Muscle layer of colon (tissue), 2 donors: Measurements from ENCODE around the gene CEP126.

Experiments used
- H3K27ac ChIP-seq: one replicate; pipeline ENCODE4 v1.7.0; 2013; ENCODE audit warnings: low read depth, mild to moderate bottlenecking, low read length, moderate library complexity
- H3K27me3 ChIP-seq, 2 donors: one replicate each; pipeline ENCODE4 v1.7.0; 2013; ENCODE audit warnings: low read length in 2 of 2, mild to moderate bottlenecking in 2 of 2; ENCODE audit not compliant: insufficient read depth in 2 of 2, control insufficient read depth in 1 of 2
- H3K36me3 ChIP-seq: one replicate; pipeline ENCODE4 v1.7.0; 2013; ENCODE audit warnings: mild to moderate bottlenecking, low read length; ENCODE audit not compliant: insufficient read depth
- H3K4me1 ChIP-seq: one replicate; pipeline ENCODE4 v1.7.0; 2013; ENCODE audit warnings: mild to moderate bottlenecking, low read length; ENCODE audit not compliant: insufficient read depth
- H3K4me3 ChIP-seq, 2 donors: one replicate each; pipeline ENCODE4 v1.7.0; 2013; ENCODE audit warnings: low read length in 2 of 2, low read depth in 1 of 2, mild to moderate bottlenecking in 1 of 2, moderate library complexity in 1 of 2
- H3K9ac ChIP-seq: one replicate; pipeline ENCODE4 v1.7.0; 2013; ENCODE audit warnings: low read length
- H3K9me3 ChIP-seq: one replicate; pipeline ENCODE4 v1.7.0; 2013; ENCODE audit warnings: mild to moderate bottlenecking, low read length
- donor health status: abdominal sarcoma.
- donor health status: Adenocarcinoma of cecum.

Gene CEP126, protein sequence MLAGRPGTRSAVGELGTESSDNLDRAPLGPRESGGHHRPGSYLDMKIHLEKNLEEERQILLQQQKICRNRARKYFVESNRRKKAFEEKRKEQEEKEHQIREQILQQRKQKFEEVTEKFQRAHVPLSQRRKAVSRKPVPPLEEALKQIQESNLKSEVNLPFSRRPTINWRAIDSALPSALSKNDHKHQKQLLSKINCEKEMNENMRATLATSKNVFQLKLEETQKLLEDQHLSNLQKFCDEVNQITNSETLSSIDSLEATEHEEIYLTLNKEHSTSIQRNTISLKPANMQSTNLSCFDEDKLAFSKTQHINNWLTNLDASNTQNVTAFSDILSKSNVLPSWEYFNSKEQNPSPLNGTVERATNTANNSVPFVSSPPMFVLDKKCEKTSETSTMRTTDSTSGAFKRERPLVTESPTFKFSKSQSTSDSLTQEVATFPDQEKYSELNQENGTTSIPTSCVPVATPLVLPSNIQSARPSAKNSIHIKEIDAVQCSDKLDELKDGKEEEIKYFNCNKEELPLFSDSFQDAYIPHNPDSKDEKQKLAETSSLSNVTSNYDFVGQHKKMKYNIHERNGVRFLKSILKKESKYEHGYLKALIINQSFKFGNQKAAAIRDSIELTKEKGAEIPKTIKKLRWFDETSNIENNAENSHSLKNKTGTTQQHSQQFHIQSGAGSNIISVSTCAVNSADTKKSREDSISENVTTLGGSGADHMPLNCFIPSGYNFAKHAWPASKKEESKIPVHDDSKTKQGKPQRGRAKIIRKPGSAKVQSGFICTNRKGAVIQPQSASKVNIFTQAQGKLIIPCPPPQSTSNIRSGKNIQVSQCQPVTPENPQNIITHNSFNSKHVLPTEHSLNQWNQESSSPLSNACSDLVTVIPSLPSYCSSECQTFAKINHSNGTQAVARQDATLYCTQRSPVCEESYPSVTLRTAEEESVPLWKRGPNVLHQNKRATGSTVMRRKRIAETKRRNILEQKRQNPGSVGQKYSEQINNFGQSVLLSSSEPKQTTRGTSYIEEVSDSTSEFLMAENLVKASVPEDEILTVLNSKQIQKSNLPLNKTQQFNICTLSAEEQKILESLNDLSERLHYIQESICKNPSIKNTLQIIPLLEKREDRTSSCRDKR

DNA sequence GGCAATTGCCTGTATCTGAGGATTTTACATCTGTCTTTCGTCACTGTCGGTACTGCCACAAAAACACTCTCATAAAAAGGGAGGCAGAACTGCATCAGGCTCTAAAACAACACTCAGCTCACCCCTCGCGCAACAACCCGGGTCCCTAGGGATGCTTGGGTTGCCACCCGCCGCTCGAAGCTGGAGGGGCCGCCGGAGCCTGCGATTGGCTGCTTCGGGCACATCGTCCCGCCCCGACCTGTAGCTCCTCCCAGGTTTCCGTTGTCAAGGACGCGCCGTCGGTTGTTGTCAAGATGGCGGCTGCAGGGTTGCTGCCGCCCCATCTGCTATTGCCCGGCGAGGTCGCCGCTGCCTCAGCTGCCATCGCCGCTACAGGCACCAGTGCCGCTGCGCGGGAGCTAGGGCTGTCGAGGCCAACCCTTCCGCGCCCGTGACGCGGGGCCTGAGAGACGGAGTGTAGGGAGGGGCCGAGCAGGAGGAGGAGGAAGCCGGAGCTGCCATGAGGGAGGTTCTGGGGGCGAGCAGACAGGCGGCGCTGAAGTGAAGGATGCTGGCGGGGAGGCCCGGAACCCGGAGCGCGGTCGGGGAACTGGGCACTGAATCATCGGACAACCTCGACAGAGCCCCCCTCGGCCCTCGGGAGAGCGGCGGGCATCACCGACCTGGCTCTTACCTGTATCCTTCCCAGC lies at the start of gene CEP126:
Gene CEP126, plus strand, starts transcription at position 273 of the 689 bp plus-strand sequence. Its CDS starts 275 bp downstream, at position 548.
- Histone ChIP-seq H3K9me3 (no peaks in the 10 kb centered on the region), H3K9ac (peak within 1 kb of the TSS; percentile 15), H3K4me1 (peaks cover 20% of the 10 kb centered on the region), H3K36me3 (no peaks in the 10 kb centered on the region), H3K27ac (peak within 1 kb of the TSS; percentile 89), H3K27me3 (no peaks in the 10 kb centered on the region), H3K4me3 (peak within 1 kb of the TSS; percentile 68 to 85)

DNA sequence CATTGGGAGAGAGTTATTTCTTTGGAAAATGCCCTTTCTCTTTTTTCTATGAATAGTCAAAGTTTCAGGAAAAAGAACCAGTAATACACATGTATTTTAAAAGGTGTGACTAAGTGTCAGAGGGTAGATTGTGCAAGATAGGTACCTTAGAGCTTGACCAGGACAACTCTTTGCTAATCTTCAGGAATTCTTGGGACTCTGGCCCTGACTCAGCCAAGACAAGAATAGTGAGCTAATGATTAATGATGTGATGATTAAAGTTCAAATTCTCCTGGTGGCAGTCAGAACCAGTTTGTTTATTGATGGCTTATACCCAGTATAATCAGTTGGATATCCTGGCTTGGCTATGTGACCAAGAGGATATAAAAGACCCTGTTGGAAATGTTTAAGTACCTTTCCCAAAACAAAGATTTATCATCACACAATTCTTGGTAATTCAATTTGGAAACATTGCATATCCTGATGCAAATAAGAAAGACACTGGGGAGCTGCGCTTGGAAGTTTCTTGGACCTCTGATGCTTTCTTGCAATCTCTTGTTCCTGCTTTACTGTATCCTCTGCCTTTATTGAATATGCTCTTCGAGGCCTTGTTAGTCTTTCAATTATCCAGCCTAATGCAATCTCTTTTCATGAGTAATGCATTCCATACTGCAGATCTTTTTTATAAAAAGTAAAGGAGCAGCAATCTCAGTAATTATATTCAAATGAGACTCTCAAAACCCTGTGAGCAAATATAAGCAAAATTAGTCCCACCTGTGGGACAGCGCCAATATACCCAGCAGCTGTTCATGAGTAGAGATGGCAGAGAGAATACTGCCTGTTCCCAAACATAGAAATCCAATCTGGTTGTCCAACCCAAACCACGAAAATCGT lies 48.0 kb upstream of the CEP126 start:
- H3K4me3 ChIP-seq: no peak overlapping the region
- no peaks in the 10 kb centered on the region for H3K36me3 ChIP-seq
- no peaks in the 10 kb centered on the region for H3K27me3 ChIP-seq
- H3K9ac ChIP-seq: no peak overlapping the region
- peaks cover 17% of the 10 kb centered on the region for H3K4me1 ChIP-seq
- H3K9me3 ChIP-seq: no peaks in the 10 kb centered on the region
- no peak overlapping the region for H3K27ac ChIP-seq

DNA sequence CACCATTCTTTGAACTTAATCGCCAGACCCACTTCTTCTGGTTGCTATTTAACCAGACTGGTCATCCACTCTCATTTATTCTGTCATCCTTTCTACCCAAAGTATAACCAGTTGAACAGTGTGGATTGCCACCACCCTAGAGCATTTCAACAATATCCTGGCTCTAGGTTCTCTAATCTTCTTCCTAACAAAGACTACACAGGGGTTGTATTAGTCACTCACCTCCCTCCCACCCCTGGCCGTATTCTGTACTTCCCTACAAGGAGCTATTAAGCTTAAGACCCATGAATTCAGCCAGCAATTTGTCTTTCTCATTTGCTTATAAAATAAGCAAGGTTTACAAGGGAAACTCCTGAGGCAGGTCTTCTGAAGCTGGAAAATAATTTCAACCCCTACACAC lies 46.9 kb upstream of the CEP126 start:
- Histone ChIP-seq H3K9me3 (no peaks in the 10 kb centered on the region), H3K9ac (no peak overlapping the region), H3K36me3 (no peaks in the 10 kb centered on the region), H3K27ac (no peak overlapping the region), H3K4me1 (peaks cover 10% of the 10 kb centered on the region), H3K4me3 (no peak overlapping the region), H3K27me3 (no peaks in the 10 kb centered on the region)

DNA sequence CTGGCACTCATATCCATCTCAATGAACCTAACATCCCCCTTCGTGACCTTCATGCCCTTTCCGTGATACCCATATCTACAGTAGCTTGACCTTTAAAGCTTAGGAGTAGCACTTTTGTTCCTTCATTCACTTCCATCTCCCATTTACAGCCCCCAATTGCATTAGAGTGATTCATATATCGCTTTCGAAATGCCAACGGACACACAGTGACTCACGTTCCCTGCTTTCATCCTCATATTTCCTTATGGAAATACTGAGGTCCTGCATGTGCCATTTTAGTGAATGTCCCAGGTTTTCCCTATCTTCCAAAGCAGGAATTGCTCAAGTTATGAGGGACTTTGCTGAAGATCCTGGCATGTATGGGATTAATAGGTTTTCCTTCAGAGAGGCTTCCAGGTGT lies 44.3 kb upstream of the CEP126 start:
- no peak overlapping the region for H3K27ac ChIP-seq
- H3K27me3 ChIP-seq: no peaks in the 10 kb centered on the region
- no peak overlapping the region for H3K9ac ChIP-seq
- H3K9me3 ChIP-seq: no peaks in the 10 kb centered on the region
- H3K4me1 ChIP-seq: peaks cover 5% of the 10 kb centered on the region
- H3K4me3 ChIP-seq: no peak overlapping the region
- H3K36me3 ChIP-seq: no peaks in the 10 kb centered on the region

DNA sequence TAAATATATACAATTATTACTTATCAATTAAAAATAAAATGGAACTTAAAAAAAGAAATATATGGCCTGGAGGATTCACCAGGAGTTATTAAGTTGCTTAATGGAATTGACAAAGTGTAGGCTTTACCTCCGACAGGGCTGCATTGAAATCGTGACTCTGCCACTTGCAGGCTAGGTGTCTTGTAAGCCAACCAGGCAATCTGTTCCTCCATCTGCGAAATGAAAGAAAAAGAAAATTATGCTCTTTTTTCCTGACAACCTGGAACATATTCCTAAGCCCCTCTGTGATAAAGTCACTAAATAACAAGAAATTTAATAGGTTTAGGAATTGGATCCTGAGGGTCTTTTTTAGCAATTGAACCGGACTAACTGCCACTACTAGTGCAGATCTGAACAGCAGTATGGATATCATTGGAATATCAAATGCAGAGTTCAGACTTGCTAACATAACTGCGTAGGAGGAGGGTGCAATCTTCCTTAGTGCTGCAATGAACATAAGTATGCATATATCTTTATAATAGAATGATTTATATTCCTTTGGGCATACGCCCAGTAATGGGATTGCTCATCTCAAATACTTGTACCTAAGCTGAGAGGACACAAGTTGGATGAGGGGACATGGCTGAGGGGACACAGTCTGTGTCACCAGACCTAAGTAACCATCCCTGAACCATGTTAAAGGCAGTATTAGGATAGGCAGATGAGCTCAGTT lies 42.5 kb upstream of the CEP126 start:
- Histone ChIP-seq H3K4me3 (no peak overlapping the region), H3K9ac (no peak overlapping the region), H3K27me3 (no peaks in the 10 kb centered on the region), H3K4me1 (no peaks in the 10 kb centered on the region), H3K27ac (no peak overlapping the region), H3K36me3 (no peaks in the 10 kb centered on the region), H3K9me3 (no peaks in the 10 kb centered on the region)

DNA sequence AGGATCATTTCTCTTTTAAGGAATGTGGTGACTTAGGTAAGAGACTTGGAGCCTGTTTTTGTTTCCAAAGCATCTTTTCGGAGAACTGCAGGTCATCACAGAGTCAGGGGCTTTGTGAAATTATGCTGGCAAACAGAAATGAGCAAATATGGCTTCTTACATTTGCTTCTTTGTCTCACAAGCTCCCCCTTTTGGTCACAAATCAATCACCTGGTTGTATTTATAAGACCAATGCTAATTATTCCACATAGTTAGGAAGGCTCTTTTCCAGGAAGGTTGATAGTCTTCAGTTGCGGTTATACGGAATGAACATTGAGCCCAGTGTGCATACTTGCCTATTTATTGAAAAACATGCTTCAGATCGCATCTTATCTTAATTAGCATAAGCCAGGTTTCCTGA lies 34.6 kb upstream of the CEP126 start:
- Histone ChIP-seq H3K9ac (no peak overlapping the region), H3K27ac (no peak overlapping the region), H3K4me3 (no peak overlapping the region), H3K9me3 (no peaks in the 10 kb centered on the region), H3K4me1 (no peaks in the 10 kb centered on the region), H3K36me3 (no peaks in the 10 kb centered on the region), H3K27me3 (no peaks in the 10 kb centered on the region)

DNA sequence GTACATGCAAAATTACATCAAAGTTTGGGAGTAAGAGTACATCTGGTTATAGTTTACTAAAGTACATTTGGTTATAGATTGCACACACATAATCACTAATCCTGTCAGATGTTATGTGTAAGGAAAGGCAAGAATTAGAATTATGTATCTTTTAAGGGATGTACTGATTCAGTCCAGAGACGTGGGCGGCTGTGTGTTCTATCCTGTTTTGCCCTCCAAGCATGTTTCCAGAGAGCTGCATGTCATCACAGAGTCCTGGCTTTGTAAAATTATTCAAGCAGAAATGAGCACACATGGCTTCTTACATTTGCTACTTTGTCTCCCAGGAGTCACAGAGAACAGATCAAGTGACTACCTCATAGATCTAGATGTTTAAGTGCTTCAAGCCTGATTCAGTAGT lies 33.2 kb upstream of the CEP126 start:
- no peaks in the 10 kb centered on the region for H3K36me3 ChIP-seq
- no peak overlapping the region for H3K27ac ChIP-seq
- H3K4me3 ChIP-seq: no peak overlapping the region
- no peak overlapping the region for H3K9ac ChIP-seq
- H3K9me3 ChIP-seq: no peaks in the 10 kb centered on the region
- no peaks in the 10 kb centered on the region for H3K27me3 ChIP-seq
- no peaks in the 10 kb centered on the region for H3K4me1 ChIP-seq

DNA sequence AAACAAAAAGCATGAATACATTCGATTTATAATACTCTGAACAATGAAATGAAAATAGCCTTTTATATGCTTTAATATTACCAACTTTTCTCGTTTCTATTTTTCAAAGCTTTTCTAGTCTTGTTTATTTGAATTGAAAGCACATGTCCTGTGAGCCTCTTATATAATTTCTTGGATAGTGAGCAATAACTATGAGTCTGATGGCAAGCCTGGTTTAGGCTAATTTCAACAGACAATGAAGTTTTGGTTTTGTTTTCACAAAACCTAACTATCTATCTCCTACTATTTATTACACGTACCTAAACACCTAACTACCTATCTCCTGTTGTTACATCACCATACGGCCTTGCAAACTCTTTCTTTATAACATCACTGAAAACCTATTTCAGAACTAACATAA lies 29.2 kb upstream of the CEP126 start:
- H3K27me3 ChIP-seq: no peaks in the 10 kb centered on the region
- no peak overlapping the region for H3K4me3 ChIP-seq
- H3K9ac ChIP-seq: no peak overlapping the region
- no peaks in the 10 kb centered on the region for H3K9me3 ChIP-seq
- H3K36me3 ChIP-seq: no peaks in the 10 kb centered on the region
- no peaks in the 10 kb centered on the region for H3K4me1 ChIP-seq
- no peak overlapping the region for H3K27ac ChIP-seq

DNA sequence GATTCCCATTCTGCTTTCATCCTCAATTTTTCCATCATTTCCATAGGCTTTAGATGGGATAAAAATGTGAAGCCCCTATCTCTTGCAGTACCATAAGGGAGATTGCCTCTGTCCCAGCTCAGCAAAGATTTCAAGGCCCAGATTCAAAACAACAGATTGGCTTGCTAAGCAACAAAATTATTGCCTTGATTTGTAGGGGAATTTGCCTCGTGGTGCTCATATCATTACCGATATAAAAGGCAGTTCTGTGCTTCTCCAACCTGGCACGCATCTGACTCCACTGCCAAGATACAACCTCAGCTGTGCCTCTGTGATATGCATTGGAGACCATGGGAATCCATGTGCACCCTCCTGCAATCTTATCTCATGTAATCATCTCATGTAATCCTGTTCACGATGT lies 25.0 kb upstream of the CEP126 start:
- no peak overlapping the region for H3K4me3 ChIP-seq
- H3K27me3 ChIP-seq: no peaks in the 10 kb centered on the region
- no peaks in the 10 kb centered on the region for H3K4me1 ChIP-seq
- no peak overlapping the region for H3K9ac ChIP-seq
- no peaks in the 10 kb centered on the region for H3K9me3 ChIP-seq
- H3K27ac ChIP-seq: no peak overlapping the region
- H3K36me3 ChIP-seq: no peaks in the 10 kb centered on the region

DNA sequence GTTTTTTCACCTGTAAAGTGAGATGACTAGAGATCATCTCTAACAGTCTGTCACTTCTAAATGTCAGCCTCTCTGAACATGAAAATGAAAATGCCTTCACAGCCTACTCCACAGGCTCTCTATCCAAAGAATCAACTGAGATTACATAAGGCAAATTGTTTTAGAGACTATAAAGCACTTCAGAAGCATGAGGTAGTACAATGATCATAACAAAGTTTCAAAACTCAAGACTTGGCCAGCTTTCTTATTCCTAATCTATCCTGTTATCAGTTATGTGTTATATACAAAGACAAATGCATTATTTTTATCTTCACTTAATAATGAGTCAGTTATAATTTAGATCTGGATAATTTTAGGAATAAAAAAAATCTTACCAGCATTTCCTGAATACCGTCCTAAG lies 20.3 kb upstream of the CEP126 start:
- no peaks in the 10 kb centered on the region for H3K36me3 ChIP-seq
- no peaks in the 10 kb centered on the region for H3K4me1 ChIP-seq
- H3K9ac ChIP-seq: no peak overlapping the region
- H3K27me3 ChIP-seq: no peaks in the 10 kb centered on the region
- no peak overlapping the region for H3K27ac ChIP-seq
- no peak overlapping the region for H3K4me3 ChIP-seq
- no peaks in the 10 kb centered on the region for H3K9me3 ChIP-seq
